ENCODE data around the gene DNAI4.

GRCh38 chr1:66938613-66939012, 14.0 kb upstream of the DNAI4 start:
- TF ChIP-seq EZH2 (IDR thresholded peaks at IDR 0.05) = no peak
- no peak for TF ChIP-seq POLR2AphosphoS5 (IDR thresholded peaks at IDR 0.05; ENCODE audit: borderline replicate concordance, low read depth, low read length)

Measured in SK-N-MC (cell line).